ENCODE results near the gene GCNT1.

The GCNT1 gene

DNA sequence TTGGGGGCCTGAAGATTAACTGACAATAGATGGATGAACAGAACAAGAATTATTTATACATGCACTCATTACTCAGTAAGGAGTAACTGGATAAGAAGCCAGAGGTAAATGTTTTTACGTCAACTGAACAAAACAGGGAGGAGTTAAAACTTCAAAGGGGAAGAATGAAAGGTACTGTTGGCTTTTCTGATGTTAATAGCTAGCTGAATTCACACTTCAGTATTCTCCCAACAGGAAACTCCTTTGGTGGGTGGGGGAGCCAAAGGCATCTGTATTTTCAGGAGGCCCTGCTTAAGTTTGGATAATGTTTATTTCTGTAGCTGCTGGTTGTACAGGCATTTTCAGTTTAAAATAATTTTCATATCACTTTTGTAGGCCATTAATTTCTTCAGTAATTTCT, 41.6 kb upstream of the GCNT1 start:
- H3K79me2 ChIP-seq (ENCODE audit: insufficient read depth, low read length): no peaks in the 10 kb centered on the region
- H3K9me2 ChIP-seq (ENCODE audit: low read depth, low read length): no peaks in the 10 kb centered on the region
- no peaks in the 10 kb centered on the region for H3K27me3 ChIP-seq (ENCODE audit: insufficient read depth, low read length)
- H3K4me3 ChIP-seq (ENCODE audit: low read depth, low read length, poor library complexity, severe bottlenecking): no peak overlapping the region
- no peak overlapping the region for H3K4me2 ChIP-seq (ENCODE audit: low read length)
- no peaks in the 10 kb centered on the region for H3F3A ChIP-seq (ENCODE audit: insufficient read depth, low read length)
- no peak overlapping the region for H3K27ac ChIP-seq (ENCODE audit: low read depth, low read length, poor library complexity, severe bottlenecking)
- H3K9me3 ChIP-seq (ENCODE audit: low read length): peaks cover 8% of the 10 kb centered on the region
- H3K4me1 ChIP-seq (ENCODE audit: insufficient read depth, low read length, severe bottlenecking): peaks cover 15% of the 10 kb centered on the region
- H2AFZ ChIP-seq (ENCODE audit: low read length): no peak overlapping the region
- TF ChIP-seq, protein P1, sequence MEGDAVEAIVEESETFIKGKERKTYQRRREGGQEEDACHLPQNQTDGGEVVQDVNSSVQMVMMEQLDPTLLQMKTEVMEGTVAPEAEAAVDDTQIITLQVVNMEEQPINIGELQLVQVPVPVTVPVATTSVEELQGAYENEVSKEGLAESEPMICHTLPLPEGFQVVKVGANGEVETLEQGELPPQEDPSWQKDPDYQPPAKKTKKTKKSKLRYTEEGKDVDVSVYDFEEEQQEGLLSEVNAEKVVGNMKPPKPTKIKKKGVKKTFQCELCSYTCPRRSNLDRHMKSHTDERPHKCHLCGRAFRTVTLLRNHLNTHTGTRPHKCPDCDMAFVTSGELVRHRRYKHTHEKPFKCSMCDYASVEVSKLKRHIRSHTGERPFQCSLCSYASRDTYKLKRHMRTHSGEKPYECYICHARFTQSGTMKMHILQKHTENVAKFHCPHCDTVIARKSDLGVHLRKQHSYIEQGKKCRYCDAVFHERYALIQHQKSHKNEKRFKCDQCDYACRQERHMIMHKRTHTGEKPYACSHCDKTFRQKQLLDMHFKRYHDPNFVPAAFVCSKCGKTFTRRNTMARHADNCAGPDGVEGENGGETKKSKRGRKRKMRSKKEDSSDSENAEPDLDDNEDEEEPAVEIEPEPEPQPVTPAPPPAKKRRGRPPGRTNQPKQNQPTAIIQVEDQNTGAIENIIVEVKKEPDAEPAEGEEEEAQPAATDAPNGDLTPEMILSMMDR (IDR thresholded peaks at IDR 0.05; ENCODE audit: low read length): no peak
- TF ChIP-seq EZH2 (IDR thresholded peaks at IDR 0.05; ENCODE audit: borderline replicate concordance, low read length): no peak
- no peaks in the 10 kb centered on the region for H4K20me1 ChIP-seq (ENCODE audit: insufficient read depth, low read length)
- H3K36me3 ChIP-seq (ENCODE audit: insufficient read depth, low read length): no peaks in the 10 kb centered on the region
- H3K9ac ChIP-seq (ENCODE audit: low read length): no peak overlapping the region

DNA sequence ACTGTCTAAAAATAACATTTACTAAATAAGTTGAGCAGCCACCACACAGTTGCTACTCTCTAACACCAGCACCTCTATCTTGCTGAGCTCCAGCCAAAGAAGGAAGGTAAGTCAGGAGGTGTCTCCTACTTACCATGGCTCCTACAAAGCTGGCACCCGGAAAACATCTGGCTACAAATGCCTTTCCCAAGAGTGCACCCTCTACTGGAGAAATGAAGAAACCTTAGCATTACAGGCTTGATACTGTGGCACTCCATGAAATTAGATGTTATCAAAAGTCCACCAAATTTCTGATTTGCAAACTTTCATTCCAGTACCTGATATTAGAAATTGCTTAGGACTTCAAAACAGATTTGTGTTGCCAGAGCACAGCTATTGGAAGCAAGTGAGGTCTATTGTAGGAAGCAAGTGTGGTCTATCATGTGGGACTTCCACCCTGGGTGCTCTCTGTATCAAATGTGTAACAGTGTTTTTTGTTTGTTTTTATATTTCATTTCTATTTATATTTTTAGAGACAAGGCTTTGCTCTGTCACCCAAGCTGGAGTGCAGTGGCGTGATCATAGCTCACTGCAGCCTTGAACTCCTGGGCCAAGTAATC, 39.1 kb upstream of the GCNT1 start:
- H3K79me2 ChIP-seq (ENCODE audit: insufficient read depth, low read length): no peaks in the 10 kb centered on the region
- no peak overlapping the region for H3K4me3 ChIP-seq (ENCODE audit: low read depth, low read length, poor library complexity, severe bottlenecking)
- H3K9ac ChIP-seq (ENCODE audit: low read length): no peak overlapping the region
- TF ChIP-seq EZH2 (IDR thresholded peaks at IDR 0.05; ENCODE audit: borderline replicate concordance, low read length): no peak
- TF ChIP-seq, protein P1 (IDR thresholded peaks at IDR 0.05; ENCODE audit: low read length): peak; percentile 86
- no peaks in the 10 kb centered on the region for H3K36me3 ChIP-seq (ENCODE audit: insufficient read depth, low read length)
- peaks cover 8% of the 10 kb centered on the region for H3K4me1 ChIP-seq (ENCODE audit: insufficient read depth, low read length, severe bottlenecking)
- H4K20me1 ChIP-seq (ENCODE audit: insufficient read depth, low read length): no peaks in the 10 kb centered on the region
- H3K9me3 ChIP-seq (ENCODE audit: low read length): no peaks in the 10 kb centered on the region
- H3K27me3 ChIP-seq (ENCODE audit: insufficient read depth, low read length): no peaks in the 10 kb centered on the region
- H3F3A ChIP-seq (ENCODE audit: insufficient read depth, low read length): no peaks in the 10 kb centered on the region
- no peak overlapping the region for H3K4me2 ChIP-seq (ENCODE audit: low read length)
- no peak overlapping the region for H3K27ac ChIP-seq (ENCODE audit: low read depth, low read length, poor library complexity, severe bottlenecking)
- peak overlapping the region; percentile 15; the same call in 1 of the 2 replicates for H2AFZ ChIP-seq (ENCODE audit: low read length)
- H3K9me2 ChIP-seq (ENCODE audit: low read depth, low read length): no peaks in the 10 kb centered on the region

DNA sequence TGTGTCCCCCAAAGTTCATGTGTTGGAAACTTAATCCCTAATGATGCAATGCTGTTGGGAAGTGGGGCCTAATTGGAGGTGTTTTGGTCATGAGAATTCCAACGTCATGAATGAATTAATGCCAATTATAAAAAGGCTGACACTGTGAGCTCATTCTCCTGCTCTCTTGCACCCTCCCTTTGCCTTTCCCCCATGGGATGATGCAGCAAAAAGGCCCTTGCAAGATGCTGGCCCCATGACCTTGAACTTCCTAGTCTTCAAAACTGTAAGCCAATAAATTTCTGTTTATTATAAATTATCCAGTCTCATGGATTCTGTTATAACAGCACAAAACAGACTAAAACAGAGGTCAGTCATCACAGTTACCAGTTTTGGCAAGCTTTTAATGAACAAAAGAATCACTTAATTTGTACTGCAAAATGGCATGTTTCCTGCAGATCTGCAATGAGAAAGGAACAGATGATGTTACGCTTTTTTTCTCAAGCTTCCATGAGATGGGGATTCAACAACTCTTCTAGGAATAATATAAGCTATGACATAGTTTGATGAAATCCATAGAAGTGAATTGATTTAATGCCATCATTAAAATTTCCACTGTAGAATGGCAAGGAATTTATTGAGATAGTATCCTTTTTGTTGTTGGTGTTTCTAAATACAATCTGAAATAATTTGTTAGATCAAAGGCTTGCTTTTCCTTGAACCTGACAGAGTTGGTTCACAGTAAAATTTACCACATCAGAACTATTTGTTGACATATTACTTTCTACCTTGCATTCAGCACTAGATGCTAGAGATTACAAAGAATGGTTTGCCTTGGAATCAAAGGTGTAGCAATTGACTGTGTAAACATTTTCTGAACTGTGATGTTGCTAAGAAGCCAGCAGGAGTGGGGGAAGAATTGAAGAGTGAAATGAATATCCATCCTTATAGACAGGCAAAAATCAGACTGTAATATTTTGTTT, 35.5 kb upstream of the GCNT1 start:
- no peaks in the 10 kb centered on the region for H3K9me3 ChIP-seq (ENCODE audit: low read length)
- H3K4me1 ChIP-seq (ENCODE audit: insufficient read depth, low read length, severe bottlenecking): no peaks in the 10 kb centered on the region
- no peaks in the 10 kb centered on the region for H3F3A ChIP-seq (ENCODE audit: insufficient read depth, low read length)
- no peaks in the 10 kb centered on the region for H3K27me3 ChIP-seq (ENCODE audit: insufficient read depth, low read length)
- no peak overlapping the region for H3K4me2 ChIP-seq (ENCODE audit: low read length)
- H3K4me3 ChIP-seq (ENCODE audit: low read depth, low read length, poor library complexity, severe bottlenecking): no peak overlapping the region
- H4K20me1 ChIP-seq (ENCODE audit: insufficient read depth, low read length): no peaks in the 10 kb centered on the region
- no peak overlapping the region for H2AFZ ChIP-seq (ENCODE audit: low read length)
- no peak overlapping the region for H3K27ac ChIP-seq (ENCODE audit: low read depth, low read length, poor library complexity, severe bottlenecking)
- no peaks in the 10 kb centered on the region for H3K36me3 ChIP-seq (ENCODE audit: insufficient read depth, low read length)
- no peak overlapping the region for H3K9ac ChIP-seq (ENCODE audit: low read length)
- TF ChIP-seq, protein P1 (IDR thresholded peaks at IDR 0.05; ENCODE audit: low read length): no peak
- TF ChIP-seq EZH2 (IDR thresholded peaks at IDR 0.05; ENCODE audit: borderline replicate concordance, low read length): no peak
- no peaks in the 10 kb centered on the region for H3K79me2 ChIP-seq (ENCODE audit: insufficient read depth, low read length)
- H3K9me2 ChIP-seq (ENCODE audit: low read depth, low read length): no peaks in the 10 kb centered on the region

All from OCI-LY1 (cell line).